Amniotic epithelial cell (primary cell): ENCODE data around the gene AGAP1.
A peak's percentile ranks its signal among the peaks of the same experiment; 100 is the strongest.
"Not testable (repeated sequence)": the region's sequence is repeated elsewhere in the genome, so short reads cannot be mapped to it uniquely, and the experiment has no call there.

ENCODE experiments used
- DNase-seq: peaks from one replicate; pipeline ENCODE4 v3.0.0-alpha.2; 2010; ENCODE audit warnings: low read depth

AGAP1 gene

DNA sequence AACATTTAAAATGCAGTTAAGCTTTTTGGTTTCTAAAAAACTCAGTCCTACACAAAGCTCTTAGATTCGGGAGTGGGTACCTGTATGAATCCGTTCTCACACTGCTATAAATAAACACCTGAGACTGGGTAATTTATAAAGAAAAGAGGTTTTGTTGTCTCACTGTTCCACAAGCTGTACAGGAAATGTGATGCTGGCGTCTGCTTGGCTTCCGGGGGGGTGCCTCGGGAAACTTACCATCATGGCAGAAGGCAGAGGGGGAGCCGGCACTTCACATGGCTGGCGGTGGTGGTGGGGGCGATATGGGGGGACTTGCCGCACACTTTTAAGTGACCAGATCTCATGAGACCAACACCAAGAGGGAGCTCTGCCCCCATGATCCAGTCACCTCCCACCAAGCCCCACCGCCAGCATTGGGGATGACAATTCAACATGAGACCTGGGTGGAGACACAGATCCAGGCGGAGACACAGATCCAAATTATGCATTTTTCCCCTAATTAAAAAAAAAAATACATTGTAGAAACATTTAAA is 451.8 kb downstream of the AGAP1 start:
- no peak for DNase-seq

DNA sequence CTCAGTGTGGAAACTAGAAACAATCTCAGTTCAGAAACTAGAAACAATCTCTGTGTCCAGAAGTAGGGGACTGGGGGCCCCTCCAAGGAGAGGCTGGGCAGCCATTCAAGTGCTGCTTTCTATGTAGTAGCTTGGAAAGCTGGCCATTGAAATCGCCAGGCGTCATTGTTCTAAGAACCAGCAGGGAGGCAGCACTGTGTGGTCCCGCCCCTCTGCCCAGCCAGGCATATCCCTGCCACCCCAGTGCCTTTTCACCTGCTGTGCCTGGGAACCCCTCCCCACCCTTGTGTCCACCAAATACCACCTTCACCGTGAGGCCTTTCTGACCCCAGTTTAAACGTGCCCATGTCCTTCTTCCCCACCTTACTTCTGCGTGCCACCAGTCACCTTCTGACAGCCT is 452.7 kb downstream of the AGAP1 start:
- DNase-seq: no peak

DNA sequence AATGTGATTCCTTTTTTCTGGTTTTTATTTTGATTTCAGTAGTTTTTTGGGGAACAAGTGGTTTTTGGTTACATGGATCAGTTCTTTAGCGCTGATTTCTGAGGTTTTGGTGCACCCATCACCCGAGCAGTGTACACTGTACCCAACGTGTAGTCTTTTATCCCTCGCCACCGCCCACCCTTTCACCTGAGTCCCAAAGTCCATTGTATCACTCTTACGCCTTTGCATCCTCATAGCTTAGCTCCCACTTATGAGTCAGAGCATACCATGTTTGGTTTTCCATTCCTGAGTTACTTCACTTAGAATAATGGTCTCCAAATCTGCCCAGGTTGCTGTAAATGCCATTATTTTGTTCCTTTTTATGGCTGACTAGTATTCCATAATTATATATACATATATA is 453.2 kb downstream of the AGAP1 start:
- not testable (repeated sequence) for DNase-seq

DNA sequence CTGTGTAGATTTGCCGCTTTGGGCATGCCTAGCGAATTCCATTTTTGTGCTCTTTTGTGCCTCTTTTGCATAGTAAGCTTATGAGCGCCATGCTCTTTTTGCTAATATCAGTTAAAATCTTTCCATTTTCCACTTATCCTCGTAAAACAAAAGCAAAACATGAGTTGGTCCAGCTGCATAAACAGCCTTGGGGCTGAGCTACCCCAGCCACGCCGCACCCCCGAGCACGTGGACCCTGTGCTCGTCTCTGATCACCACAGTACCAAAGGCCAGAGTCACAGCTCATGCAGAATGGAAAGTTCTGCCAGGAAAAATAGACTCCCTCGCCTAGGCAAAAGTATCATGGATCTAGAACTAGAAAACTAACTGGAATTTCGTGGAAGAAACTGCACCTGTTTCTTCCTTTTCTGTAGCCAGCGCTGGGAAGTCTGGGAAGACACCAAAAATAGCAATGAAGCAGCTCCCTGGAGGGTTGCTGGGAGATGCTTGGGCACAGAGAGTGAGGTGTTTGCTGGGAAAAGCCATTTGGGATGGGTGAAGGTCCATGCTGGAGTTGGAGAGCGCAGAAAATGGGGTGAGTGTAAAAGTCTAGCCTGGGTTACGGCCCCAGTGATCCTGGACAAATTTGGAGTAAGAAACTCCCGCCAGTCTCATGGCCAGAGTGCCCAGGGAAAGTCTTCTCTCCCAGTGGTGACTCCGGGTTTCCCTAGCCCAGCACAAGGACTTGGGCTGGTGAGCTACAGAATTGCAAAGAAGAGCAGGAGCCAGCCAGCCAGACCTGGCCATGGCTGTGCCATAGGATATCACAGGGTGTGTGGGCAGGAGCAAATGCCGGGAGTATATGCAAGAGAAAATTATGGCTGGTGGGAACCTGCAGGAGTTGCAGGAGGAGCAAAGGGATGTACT is 456.0 kb downstream of the AGAP1 start:
- DNase-seq: no peak

DNA sequence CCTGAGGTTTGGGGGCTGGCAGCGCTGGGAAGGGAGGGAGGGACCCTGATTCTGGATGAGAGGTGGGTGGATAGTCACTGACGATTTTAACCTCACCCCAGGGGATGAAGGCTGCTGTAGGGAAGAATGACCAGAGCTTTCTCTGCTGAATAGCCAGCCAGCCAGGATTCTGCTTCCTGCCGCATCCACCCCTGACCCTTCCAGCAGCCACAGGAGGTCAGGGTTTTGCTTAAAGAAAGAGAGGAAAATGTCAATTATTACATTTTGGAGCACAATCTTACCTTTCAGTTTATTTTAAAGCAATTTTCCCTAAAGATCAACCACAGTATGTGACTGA is 456.6 kb downstream of the AGAP1 start:
- no peak for DNase-seq

DNA sequence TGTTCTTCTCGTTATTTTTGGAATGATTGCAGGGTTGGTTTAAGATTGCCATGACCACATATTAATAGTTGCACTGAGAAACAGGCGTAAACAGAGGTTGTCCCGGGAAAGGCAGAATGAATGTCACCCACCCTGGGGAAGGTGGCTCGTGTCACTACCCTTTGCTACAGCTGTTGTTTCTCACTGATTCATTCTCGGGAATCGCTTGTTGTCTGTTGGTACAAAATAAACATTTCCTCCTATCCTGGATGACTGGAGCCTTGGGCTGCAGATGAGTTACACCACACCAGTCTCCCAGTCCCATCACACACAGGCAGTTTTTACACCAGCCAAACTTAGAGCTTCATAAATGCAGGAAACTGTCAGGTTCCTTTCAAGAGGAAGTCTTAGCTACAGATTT is 457.6 kb downstream of the AGAP1 start:
- no peak for DNase-seq

DNA sequence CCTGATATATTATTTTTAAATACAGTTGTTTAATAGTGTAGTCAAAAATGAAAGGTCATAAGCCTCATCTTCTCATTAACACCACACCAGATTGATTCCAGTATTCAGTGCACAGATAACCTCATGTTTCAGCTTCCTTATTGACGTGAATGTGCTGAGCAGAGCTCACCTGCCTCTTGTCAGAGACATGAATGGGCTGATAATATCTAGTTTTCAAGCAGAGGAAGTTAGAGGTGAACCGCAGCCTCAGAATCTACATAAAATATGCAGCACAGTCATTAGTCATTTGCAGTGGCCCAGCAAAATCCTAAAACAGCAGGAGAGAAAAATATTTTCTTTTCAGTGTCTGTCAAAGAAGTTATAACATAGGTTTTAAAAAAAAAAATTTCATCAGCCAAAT is 458.1 kb downstream of the AGAP1 start:
- peak; percentile 39 for DNase-seq

DNA sequence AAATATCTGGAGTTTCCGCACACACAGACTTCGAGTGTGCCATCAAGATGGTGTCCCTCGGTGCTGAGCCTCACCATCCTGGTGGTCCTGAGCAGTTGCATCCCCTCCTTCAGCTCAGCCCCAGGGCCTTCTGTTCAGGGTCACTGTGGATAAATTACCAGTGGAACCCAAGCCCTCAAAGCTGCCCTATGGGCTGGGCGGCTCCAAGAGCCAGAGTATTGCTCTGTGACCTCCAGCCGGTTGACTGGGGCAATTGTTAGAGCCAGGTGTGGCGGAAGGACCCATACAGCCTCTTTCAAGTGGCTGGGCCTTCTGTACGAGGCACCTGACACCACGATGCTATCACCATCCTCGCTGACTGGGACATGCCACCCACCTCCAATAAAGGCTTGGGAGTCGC is 458.9 kb downstream of the AGAP1 start:
- no peak for DNase-seq

DNA sequence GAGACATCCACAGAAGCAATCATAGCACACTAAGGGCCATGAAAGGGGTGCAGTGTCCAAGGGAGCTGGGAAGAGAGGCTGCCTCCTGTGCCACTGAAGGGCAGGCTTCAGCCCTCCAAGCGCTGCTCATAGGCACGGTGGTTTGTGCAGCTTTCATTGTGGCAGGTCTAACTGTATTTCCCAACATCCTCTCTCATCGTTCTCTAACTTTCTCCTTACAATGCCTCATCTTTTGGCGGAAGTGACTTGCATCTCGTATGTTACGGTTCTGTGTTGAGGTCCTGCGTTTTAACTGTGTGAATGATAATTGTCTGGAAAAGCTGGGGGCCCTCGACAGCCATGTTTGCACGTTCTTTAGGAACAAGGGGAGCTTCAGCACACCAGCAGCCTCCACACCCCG is 460.4 kb downstream of the AGAP1 start:
- no peak for DNase-seq

DNA sequence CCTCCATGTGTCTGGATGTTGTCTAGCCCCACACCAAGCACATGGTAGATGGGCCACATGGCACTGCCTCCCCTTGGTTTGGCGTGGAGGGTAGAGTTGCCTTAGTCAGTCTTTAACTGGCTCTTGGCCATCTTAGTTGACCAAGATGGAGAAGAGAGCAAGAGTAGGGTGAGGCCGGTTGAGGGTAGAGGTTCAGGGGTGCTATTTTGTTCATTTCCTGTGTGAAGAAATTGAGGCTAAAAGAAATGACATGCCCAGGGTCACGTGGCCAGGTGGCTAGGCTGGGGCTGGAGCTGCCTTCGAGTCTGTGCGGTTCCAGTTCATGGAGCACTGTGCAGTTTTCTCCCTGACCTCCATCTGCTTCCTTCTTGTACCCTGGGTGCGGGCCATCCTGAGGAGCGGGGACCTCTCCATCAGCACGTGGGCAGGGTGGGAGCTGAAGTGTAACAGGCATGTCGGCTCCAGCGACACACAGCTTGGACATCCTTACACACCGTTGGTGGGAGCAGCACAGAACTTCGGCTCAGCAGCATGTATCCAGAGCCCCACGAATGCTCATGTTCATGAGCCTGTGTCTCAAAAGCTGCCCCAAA is 461.1 kb downstream of the AGAP1 start:
- no peak for DNase-seq

DNA sequence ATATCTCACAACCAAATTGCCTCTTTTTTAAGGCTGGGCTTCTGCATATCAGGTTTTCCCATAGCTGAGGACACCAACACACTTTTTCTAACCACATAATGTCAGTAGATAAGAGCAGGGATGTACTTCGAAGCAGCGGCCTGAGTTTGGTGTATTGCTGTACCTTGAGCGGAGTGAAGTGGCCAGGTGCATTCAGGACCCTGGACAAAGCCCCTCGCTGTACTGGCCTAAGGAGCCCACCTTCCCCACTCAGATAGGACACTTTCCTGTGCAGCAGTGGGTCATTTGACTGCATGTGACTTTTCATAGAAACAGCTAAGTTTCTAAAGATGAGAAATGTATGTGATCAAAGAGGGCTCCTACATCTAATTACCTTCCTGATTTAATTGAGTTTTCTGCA is 461.8 kb downstream of the AGAP1 start:
- no peak for DNase-seq

DNA sequence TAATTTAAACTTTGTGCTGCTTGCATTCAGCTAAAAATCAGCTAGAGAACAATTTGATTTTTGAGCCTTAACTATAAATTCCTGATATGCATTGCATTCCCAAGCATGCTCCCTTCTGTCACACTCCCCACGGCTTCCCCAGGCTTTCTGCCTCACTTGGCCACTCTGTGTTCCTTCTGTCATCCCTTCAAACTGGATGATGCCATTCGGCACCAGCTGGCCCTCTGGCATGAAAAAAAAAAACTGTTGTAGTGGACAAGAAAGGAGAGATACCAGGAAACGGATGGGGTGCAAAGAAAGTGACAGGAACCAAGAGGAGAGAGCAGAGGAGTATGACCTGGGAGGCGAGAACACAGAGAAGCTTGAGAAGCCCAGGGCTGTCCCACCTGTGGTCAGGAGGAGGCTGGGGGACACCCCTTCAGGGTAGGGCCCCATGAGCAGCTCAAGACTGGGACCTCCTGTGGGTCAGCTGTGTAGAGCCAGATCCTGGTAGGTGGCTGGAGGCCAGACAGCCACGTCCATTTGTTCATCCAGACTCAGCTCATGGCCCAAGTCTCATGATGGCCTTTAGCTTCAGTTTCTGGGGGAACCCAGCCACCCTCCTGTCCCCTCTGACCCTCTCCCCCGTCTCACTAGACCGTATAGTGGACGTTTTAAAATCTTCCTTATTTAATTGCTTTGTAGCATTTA is 462.6 kb downstream of the AGAP1 start:
- no peak for DNase-seq

DNA sequence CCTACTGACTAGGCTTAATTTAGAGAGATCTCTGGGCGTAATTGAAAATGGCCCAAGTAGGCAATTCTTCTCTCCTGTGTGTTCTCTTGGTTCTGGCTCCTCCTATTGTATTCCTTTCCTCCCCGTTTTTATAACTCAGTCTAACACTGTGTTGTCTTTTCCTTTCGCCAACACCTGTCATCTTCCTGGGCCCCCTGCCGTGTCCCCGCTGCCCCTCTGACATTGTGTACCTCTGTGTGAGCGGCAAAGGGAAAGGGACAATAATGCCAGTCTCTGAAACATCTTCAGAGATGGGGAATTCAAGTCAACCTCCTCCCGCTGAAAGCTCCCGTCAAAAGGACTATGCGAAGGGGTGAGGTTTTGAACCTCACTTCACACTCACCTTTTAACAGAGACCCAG is 463.4 kb downstream of the AGAP1 start:
- no peak for DNase-seq

DNA sequence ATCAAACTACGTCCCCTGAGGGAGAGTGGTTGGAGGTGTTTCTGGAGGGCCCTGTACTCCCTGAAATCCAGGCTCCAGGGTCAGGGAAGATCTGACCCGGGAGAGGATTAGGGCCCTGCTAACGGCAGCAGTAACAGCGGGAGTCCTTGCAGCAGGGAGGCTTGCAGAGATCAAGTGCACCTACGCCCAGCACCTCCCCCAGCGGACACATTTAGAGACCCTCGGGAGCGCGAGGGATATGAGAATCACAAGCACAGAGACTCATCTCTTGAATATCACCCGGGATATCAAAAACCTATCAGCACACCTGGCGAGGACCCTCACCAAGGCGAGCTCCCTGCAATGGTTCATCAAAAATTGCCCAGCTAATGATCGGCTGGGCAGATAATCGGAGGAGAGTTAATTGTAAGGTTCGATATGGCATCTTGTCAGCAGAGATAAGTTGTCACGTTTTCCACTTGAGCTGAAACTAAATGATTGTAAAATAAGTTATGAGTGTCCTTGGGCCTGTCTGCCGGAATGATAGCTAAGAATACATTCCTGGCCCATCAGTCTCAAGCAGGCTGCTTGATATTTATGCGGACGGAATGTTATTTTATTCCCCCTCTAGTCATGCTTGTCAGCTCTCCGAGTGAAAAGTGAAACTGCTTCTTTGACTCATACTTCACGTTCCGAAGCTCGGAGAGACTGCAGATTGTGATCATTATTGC is 464.5 kb downstream of the AGAP1 start:
- peak; percentile 8 for DNase-seq

DNA sequence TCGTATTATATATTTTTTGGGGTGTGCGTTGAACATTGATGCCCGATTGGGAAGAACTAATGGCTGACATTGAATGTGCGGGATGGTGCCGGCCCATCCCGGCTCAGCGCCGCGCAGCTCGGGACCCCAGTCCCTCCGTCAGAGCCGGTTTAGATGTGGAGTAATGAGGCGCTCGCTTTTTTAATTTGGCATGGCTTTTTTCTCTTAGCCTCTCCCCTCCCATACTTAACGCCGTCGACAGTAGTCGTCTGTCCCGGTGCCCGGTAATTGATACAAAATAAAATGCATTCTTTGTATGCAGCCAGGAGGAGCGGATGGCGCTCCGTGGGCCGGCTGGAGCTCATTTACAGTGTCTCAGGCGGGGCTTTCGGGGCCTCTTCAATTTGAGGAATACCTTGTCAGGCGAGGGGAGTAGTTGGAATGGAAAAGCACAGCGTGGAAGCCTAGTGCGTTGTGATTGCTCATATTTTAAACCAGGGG is 465.1 kb downstream of the AGAP1 start:
- DNase-seq: no peak

DNA sequence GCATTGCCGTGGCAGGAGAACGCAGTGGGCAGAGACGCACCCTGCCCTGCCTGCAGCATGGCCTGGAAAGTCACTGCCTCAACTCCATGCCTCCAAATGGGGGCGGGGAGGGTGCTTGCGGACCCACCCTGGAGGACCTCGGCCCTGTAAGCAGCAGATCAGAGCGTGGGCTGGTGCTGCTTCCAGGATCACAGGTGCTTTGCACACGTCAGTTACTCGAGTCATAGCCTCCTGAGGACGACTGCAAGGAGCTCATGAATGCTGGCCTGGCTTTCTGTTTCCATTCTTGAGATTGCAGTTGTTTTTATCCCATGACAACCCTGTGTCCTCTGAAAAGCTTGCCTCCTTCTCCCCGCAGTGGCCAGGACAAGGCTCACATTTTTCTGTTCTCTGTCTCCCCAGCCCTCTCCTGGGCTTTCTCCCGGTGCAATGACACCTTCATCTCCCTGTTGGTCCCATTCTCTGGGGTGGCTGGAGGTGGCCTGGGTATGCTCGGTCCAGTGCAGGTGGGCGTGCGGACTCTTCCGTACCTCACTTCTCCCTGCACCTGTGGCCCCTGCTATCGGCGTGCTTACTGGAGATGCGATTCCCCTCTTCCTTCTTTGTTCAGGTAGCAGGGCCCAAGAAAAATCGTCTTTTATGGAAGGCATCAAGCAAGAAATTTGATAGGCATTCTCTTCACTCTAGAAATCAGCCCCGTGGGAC is 466.3 kb downstream of the AGAP1 start:
- DNase-seq: no peak

DNA sequence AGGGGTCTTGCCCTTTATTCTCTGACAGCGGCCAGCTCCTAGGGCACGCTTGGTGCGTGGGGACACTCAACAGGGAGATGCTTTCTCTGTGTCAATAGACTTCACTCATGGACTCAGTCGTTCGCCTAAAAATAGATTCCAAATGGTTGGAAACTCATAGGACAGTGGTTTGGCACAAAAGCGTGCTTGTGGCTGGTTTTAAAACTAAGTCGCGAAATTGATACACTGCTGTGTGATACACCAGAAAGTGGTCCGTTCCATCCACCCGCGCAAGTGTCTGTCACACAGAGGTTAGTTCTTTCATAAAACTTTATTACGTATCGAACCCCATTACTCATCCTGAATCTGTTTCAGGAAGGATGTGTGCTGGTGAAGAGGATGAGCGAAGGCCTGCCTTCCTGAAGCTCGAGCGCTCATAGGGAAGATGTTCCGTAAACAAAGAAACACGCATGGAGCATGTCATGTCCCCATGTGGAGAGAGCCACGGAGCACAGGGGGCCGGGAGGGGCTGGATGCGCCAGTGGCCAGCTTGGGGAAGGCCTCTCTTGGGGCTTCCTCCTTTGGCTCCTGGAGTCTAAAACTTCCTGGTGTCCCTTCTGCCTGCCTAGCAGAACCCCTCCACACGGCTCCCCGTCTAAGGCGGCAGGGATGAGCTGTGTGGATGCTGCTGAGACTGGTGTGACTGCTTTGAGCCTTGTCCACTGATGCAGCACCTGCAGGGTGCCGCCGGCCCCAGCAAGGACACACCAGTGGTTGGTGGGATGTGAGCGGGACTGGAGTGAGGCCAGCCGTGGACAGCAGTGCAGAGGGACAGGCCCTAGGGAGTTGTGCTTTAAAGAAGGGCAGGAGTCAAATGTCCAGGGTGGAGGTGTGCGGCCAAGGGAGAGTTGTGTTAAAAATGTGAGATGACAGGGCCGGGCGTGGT is 467.1 kb downstream of the AGAP1 start:
- no peak for DNase-seq

DNA sequence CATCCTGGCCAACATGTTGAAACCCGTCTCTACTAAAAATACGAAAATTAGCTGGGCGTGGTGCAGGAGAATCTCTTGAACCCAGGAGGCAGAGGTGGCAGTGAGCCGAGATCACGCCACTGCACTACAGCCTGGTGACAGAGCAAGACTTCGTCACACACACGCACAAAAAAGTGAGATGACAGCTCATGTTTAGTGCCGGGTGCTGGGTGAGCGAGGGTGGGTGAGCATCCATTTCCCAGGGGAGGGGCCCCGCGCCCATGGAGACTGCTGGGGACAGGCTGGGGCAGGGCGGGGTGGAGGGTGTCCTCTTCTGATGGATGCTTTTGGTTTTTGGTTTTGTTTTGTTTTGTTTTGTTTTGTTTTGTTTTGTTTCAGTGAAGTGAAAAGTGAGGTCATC is 467.9 kb downstream of the AGAP1 start:
- no peak for DNase-seq

DNA sequence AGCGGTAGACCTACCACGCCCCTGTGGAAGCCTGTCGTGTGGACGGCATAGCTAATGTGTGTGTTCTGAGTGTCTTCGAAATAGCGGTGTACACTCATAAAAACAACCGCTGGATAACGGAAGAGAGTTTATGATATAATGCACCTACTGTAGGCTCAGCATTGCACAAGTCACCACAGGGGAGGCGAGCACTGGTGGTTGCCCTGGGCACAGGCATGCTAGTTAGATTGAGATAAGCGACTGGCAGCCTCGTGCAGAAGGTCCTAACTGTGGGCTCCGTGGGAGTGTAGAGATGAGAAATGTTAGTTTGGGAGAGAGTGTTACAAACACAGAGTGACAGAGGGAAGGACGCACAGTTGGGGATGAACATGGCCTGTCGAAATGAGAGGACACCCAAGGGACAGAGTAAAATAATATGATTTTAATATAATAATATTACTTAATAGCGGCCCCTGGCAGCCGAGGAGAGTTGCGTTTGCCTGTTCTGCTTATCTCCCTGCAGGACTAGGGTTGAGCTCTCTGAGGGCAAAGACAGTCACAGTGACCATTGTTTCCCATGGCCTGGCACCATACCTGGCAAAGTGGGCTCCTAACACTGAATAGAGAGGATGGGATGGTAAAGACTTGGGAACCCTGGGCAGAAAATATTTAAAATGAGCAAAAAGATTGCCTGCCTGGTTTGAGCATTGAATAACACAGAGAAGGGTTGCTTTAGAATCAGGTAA is 470.2 kb downstream of the AGAP1 start:
- no peak for DNase-seq
